ENCODE measurements around the gene COX7A2L. TPM values are rescaled to one million over a fixed set of nuclear protein-coding genes. Genes with fewer than 3 reads are reported as not detected.

The COX7A2L gene
- total and polyA plus RNA-seq, 10 of the 15 experiments (the other 5 are each of a cell fraction or from before 2014, with no cell fraction given), result 134 to 532 (median 222) TPM

DNA sequence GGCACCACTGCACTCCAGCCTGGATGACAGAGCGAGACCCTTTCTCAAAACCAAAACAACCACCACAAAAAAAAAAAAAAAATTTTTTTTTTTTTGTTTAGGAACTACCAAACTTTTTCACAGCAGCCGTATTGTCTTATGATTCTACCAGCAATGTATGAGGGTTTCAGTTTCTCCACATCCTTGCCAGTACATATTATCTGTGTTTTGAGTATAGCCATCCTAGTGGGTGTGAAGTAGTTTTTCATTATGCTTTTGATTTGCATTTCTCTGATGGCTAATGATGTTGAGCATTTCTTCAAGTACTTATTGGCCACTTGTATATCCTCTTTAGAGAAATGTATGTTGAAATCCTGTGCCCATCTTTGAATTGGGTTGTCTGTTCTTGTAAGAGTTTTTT, 51.7 kb downstream of the COX7A2L start:
- POLR2A ChIA-PET, result interaction anchor here (0.7 kb wide), 1 partner anchor 13 kb away, joined by 3 read pairs; no protein-coding TSS in a partner anchor
- no peak overlapping the region for H3K27ac ChIP-seq (ENCODE audit: control insufficient read depth, insufficient read depth)
- no peaks in the 10 kb centered on the region for H3K79me2 ChIP-seq (ENCODE audit: control insufficient read depth, insufficient read depth, low read length)
- SMC1A ChIA-PET (ENCODE audit: uncharacterized antibody, unreplicated experiment), result interaction anchor here (1.0 kb wide), 2 partner anchors 11 to 13 kb away, joined by 3 to 6 read pairs; no protein-coding TSS in a partner anchor
- in situ Hi-C loops (cut with MboI) (no loop called here), intact Hi-C loops (cut with micrococcal nuclease; ENCODE audit: unreplicated experiment) (no loop called here)
- BruUV-seq (replicated peaks), result no TSS peak
- H4K20me1 ChIP-seq (ENCODE audit: control insufficient read depth, insufficient read depth), result no peaks in the 10 kb centered on the region
- CTCF ChIA-PET, result interaction anchor here (0.6 to 1.1 kb wide), 2 partner anchors 68 to 214 kb away, joined by 3 read pairs; no protein-coding TSS in a partner anchor
- no peak for TF ChIP-seq KAT2A (conservative IDR thresholded peaks at IDR 0.05; ENCODE audit: control insufficient read depth, low read depth, low read length)
- no peaks in the 10 kb centered on the region for H3K4me1 ChIP-seq (ENCODE audit: control insufficient read depth, insufficient read depth, low read length)
- no peak overlapping the region for H3K4me2 ChIP-seq (ENCODE audit: control insufficient read depth, insufficient read depth)
- H2AFZ ChIP-seq (ENCODE audit: control insufficient read depth, low read depth, low read length), result no peak overlapping the region
- no peak overlapping the region for H3K9ac ChIP-seq (ENCODE audit: control insufficient read depth, insufficient read depth, low read length)
- no peak for FAIRE-seq
- 100% methylated on average over 2 of the region's 2 CpGs for WGBS (ENCODE audit: insufficient coverage, insufficient replicate concordance, low lambda C conversion rate, missing lambda C conversion rate)
- H3K4me3 ChIP-seq, result no peak overlapping the region
- H3K9me3 ChIP-seq (replicated peaks; ENCODE audit: control insufficient read depth, insufficient read depth, low read length), result no peaks in the 10 kb centered on the region
- peak; percentile 22 for ATAC-seq
- no peaks in the 10 kb centered on the region for H3K27me3 ChIP-seq (replicated peaks in 1 of 2; ENCODE audit: control insufficient read depth in 2 of 2, insufficient read depth in 2 of 2, low read length in 1 of 2)
- DNase-seq (ENCODE audit: low read depth, low spot score), result no peak
- peaks cover 0 to 5% of the 10 kb centered on the region in 2 experiments; a peak in 2 of 4 replicates for H3K36me3 ChIP-seq (ENCODE audit: control insufficient read depth in 2 of 2, insufficient read depth in 2 of 2, low read length in 1 of 2)
- RAD21 ChIA-PET (ENCODE audit: unreplicated experiment), result no interaction called here

GRCh38 chr2:42307180-42307579, 53.8 kb downstream of the COX7A2L start:
- BruUV-seq (replicated peaks), result no TSS peak
- intact Hi-C loops (cut with micrococcal nuclease; ENCODE audit: unreplicated experiment), result no loop called here
- DNase-seq (ENCODE audit: low read depth, low spot score), result no peak
- in situ Hi-C loops (cut with MboI), result no loop called here
- RAD21 ChIA-PET (ENCODE audit: unreplicated experiment), result interaction anchor here (1.6 kb wide), 1 partner anchor 207 kb away, joined by 3 read pairs; no protein-coding TSS in a partner anchor
- H4K20me1 ChIP-seq (ENCODE audit: control insufficient read depth, insufficient read depth), result no peaks in the 10 kb centered on the region
- CTCF ChIA-PET, result no interaction called here
- no peak overlapping the region for H3K4me2 ChIP-seq (ENCODE audit: control insufficient read depth, insufficient read depth)
- H3K36me3 ChIP-seq (ENCODE audit: control insufficient read depth in 2 of 2, insufficient read depth in 2 of 2, low read length in 1 of 2), result peaks cover 2 to 5% of the 10 kb centered on the region in 2 experiments; a peak in 3 of 4 replicates
- no peak for FAIRE-seq
- H3K4me3 ChIP-seq, result no peak overlapping the region
- no peaks in the 10 kb centered on the region for H3K9me3 ChIP-seq (replicated peaks; ENCODE audit: control insufficient read depth, insufficient read depth, low read length)
- POLR2A ChIA-PET, result no interaction called here
- SMC1A ChIA-PET (ENCODE audit: uncharacterized antibody, unreplicated experiment), result interaction anchor here (0.6 to 1.2 kb wide), 3 partner anchors 21 to 357 kb away, joined by 3 to 6 read pairs (median 3); no protein-coding TSS in a partner anchor
- H2AFZ ChIP-seq (ENCODE audit: control insufficient read depth, low read depth, low read length), result no peak overlapping the region
- H3K79me2 ChIP-seq (ENCODE audit: control insufficient read depth, insufficient read depth, low read length), result no peaks in the 10 kb centered on the region
- H3K9ac ChIP-seq (ENCODE audit: control insufficient read depth, insufficient read depth, low read length), result no peak overlapping the region
- no peak for ATAC-seq
- no peaks in the 10 kb centered on the region for H3K4me1 ChIP-seq (ENCODE audit: control insufficient read depth, insufficient read depth, low read length)
- H3K27me3 ChIP-seq (replicated peaks in 1 of 2; ENCODE audit: control insufficient read depth in 2 of 2, insufficient read depth in 2 of 2, low read length in 1 of 2), result no peaks in the 10 kb centered on the region
- no peak overlapping the region for H3K27ac ChIP-seq (ENCODE audit: control insufficient read depth, insufficient read depth)
- TF ChIP-seq WRNIP1 (IDR thresholded peaks at IDR 0.05; ENCODE audit: borderline replicate concordance, low read depth, low read length) (no peak), ZBED1 (IDR thresholded peaks at IDR 0.05; ENCODE audit: borderline replicate concordance) (no peak), E2F4 (IDR thresholded peaks at IDR 0.05; ENCODE audit: low read depth, low read length) (no peak), ZNF217 (IDR thresholded peaks at IDR 0.05) (no peak), IKZF2 (IDR thresholded peaks at IDR 0.05) (no peak), STAT1 (conservative IDR thresholded peaks at IDR 0.05) (no peak)
- TF ChIP-seq, protein P1, sequence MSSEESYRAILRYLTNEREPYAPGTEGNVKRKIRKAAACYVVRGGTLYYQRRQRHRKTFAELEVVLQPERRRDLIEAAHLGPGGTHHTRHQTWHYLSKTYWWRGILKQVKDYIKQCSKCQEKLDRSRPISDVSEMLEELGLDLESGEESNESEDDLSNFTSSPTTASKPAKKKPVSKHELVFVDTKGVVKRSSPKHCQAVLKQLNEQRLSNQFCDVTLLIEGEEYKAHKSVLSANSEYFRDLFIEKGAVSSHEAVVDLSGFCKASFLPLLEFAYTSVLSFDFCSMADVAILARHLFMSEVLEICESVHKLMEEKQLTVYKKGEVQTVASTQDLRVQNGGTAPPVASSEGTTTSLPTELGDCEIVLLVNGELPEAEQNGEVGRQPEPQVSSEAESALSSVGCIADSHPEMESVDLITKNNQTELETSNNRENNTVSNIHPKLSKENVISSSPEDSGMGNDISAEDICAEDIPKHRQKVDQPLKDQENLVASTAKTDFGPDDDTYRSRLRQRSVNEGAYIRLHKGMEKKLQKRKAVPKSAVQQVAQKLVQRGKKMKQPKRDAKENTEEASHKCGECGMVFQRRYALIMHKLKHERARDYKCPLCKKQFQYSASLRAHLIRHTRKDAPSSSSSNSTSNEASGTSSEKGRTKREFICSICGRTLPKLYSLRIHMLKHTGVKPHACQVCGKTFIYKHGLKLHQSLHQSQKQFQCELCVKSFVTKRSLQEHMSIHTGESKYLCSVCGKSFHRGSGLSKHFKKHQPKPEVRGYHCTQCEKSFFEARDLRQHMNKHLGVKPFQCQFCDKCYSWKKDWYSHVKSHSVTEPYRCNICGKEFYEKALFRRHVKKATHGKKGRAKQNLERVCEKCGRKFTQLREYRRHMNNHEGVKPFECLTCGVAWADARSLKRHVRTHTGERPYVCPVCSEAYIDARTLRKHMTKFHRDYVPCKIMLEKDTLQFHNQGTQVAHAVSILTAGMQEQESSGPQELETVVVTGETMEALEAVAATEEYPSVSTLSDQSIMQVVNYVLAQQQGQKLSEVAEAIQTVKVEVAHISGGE (CRISPR knock-in tag; IDR thresholded peaks at IDR 0.05), result no peak
- TF ChIP-seq, protein P2, sequence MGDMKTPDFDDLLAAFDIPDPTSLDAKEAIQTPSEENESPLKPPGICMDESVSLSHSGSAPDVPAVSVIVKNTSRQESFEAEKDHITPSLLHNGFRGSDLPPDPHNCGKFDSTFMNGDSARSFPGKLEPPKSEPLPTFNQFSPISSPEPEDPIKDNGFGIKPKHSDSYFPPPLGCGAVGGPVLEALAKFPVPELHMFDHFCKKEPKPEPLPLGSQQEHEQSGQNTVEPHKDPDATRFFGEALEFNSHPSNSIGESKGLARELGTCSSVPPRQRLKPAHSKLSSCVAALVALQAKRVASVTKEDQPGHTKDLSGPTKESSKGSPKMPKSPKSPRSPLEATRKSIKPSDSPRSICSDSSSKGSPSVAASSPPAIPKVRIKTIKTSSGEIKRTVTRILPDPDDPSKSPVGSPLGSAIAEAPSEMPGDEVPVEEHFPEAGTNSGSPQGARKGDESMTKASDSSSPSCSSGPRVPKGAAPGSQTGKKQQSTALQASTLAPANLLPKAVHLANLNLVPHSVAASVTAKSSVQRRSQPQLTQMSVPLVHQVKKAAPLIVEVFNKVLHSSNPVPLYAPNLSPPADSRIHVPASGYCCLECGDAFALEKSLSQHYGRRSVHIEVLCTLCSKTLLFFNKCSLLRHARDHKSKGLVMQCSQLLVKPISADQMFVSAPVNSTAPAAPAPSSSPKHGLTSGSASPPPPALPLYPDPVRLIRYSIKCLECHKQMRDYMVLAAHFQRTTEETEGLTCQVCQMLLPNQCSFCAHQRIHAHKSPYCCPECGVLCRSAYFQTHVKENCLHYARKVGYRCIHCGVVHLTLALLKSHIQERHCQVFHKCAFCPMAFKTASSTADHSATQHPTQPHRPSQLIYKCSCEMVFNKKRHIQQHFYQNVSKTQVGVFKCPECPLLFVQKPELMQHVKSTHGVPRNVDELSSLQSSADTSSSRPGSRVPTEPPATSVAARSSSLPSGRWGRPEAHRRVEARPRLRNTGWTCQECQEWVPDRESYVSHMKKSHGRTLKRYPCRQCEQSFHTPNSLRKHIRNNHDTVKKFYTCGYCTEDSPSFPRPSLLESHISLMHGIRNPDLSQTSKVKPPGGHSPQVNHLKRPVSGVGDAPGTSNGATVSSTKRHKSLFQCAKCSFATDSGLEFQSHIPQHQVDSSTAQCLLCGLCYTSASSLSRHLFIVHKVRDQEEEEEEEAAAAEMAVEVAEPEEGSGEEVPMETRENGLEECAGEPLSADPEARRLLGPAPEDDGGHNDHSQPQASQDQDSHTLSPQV (IDR thresholded peaks at IDR 0.05), result no peak

All from GM12878 (cell line).